ENCODE results near the gene PAK5. TPM values are rescaled to one million over a fixed set of nuclear protein-coding genes. Genes with fewer than 3 reads are reported as not detected.
A peak's percentile ranks its signal among the peaks of the same experiment; 100 is the strongest.

Gene PAK5
- total and polyA plus RNA-seq, 2 donors from 2014 or later = 0.13 to 0.22 TPM

GRCh38 chr20:9611921-9612320 is 227.0 kb downstream of the PAK5 start:
- no peak for FAIRE-seq
- Histone ChIP-seq H3K36me3 (ENCODE audit: control insufficient read depth in 2 of 3, insufficient read depth in 3 of 3, low read length in 3 of 3) (no peaks in the 10 kb centered on the region), H3K4me1 (ENCODE audit: control insufficient read depth in 2 of 3, insufficient read depth in 2 of 3, low read depth in 1 of 3, low read length in 3 of 3) (no peaks in the 10 kb centered on the region), H3K27me3 (ENCODE audit: control insufficient read depth, insufficient read depth, low read length) (no peaks in the 10 kb centered on the region), H3K9ac (ENCODE audit: low read length in 3 of 3) (no peak overlapping the region), H3K4me3 (ENCODE audit: low read length in 3 of 3) (no peak overlapping the region), H3K27ac (ENCODE audit: low read depth in 2 of 2, low read length in 2 of 2) (no peak overlapping the region), H3K9me3 (ENCODE audit: control insufficient read depth in 2 of 3, insufficient read depth in 1 of 3, low read length in 3 of 3) (no peaks in the 10 kb centered on the region)
- no peak for TF ChIP-seq CTCF (IDR thresholded peaks at IDR 0.05; ENCODE audit: borderline replicate concordance, extremely low read depth, insufficient read depth)
- intact Hi-C loops (cut with DNase I) = loop anchor here (10.0 kb wide), 2 partner anchors 207 to 303 kb away; no protein-coding TSS in a partner anchor
- DNase-seq = no peak

DNA sequence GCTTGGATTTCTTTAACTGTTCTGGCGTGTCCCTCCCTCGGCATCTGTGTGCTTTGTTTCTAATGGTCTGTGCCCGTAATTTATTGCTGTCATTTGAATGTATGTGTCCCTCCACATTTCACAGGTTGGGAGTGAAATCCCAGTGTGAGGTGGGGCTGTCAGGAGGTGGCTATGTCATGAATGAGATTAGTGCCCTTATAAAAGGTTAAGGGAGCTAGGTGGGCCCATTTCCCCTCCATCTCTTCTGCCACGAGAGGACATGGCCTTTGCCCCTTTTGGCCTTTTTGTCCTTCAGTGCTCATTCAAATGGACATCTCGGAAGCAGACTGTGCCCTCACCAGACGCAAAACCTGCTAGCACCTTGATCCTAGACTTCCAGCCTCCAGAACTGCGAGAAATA is 228.2 kb downstream of the PAK5 start:
- no peak for TF ChIP-seq CTCF (IDR thresholded peaks at IDR 0.05; ENCODE audit: borderline replicate concordance, extremely low read depth, insufficient read depth)
- intact Hi-C loops (cut with DNase I) = loop anchor here (10.0 kb wide), 2 partner anchors 206 to 304 kb away; no protein-coding TSS in a partner anchor
- no peaks in the 10 kb centered on the region for H3K9me3 ChIP-seq (ENCODE audit: control insufficient read depth in 2 of 3, insufficient read depth in 1 of 3, low read length in 3 of 3)
- DNase-seq (no peak), FAIRE-seq (no peak)
- H3K27me3 ChIP-seq (ENCODE audit: control insufficient read depth, insufficient read depth, low read length) = no peaks in the 10 kb centered on the region
- no peak overlapping the region for H3K4me3 ChIP-seq (ENCODE audit: low read length in 3 of 3)
- H3K4me1 ChIP-seq (ENCODE audit: control insufficient read depth in 2 of 3, insufficient read depth in 2 of 3, low read depth in 1 of 3, low read length in 3 of 3) = no peaks in the 10 kb centered on the region
- H3K27ac ChIP-seq (ENCODE audit: low read depth in 2 of 2, low read length in 2 of 2) = no peak overlapping the region
- H3K36me3 ChIP-seq (ENCODE audit: control insufficient read depth in 2 of 3, insufficient read depth in 3 of 3, low read length in 3 of 3) = no peaks in the 10 kb centered on the region
- H3K9ac ChIP-seq (ENCODE audit: low read length in 3 of 3) = no peak overlapping the region

GRCh38 chr20:9609887-9610502 is 228.9 kb downstream of the PAK5 start:
- DNase-seq = peak in 4 of 5 donors; percentile 67 to 90 (median 81)
- peak; percentile 42 for FAIRE-seq
- Histone ChIP-seq H3K9ac (ENCODE audit: low read length in 3 of 3) (no peak overlapping the region), H3K27ac (ENCODE audit: low read depth in 2 of 2, low read length in 2 of 2) (no peak overlapping the region), H3K9me3 (ENCODE audit: control insufficient read depth in 2 of 3, insufficient read depth in 1 of 3, low read length in 3 of 3) (no peaks in the 10 kb centered on the region), H3K4me3 (ENCODE audit: low read length in 3 of 3) (no peak overlapping the region), H3K36me3 (ENCODE audit: control insufficient read depth in 2 of 3, insufficient read depth in 3 of 3, low read length in 3 of 3) (no peaks in the 10 kb centered on the region), H3K27me3 (ENCODE audit: control insufficient read depth, insufficient read depth, low read length) (no peaks in the 10 kb centered on the region), H3K4me1 (ENCODE audit: control insufficient read depth in 2 of 3, insufficient read depth in 2 of 3, low read depth in 1 of 3, low read length in 3 of 3) (no peaks in the 10 kb centered on the region)
- TF ChIP-seq CTCF (IDR thresholded peaks at IDR 0.05; ENCODE audit: borderline replicate concordance, extremely low read depth, insufficient read depth) = peak; percentile 54
- intact Hi-C loops (cut with DNase I) = loop anchor here (10.0 kb wide), 2 partner anchors 205 to 305 kb away; no protein-coding TSS in a partner anchor

Measured in kidney (tissue), 14 donors.